Peyer's patch (tissue), 4 donors: ENCODE results near the gene IL23A. TPM values are rescaled to one million over a fixed set of nuclear protein-coding genes. Genes with fewer than 3 reads are reported as not detected.

Experiments used
- DNase-seq, 3 donors: peaks; one replicate each; pipeline ENCODE4 v3.0.0-alpha.2; 2017 to 2019
- H3K27ac ChIP-seq, 4 donors: fragments of 200-600 bp; sonication (generic); one replicate each; pipeline ENCODE4 v1.5.1; 2016 to 2019
- H3K27me3 ChIP-seq, 2 donors: fragments of 200-600 bp; sonication (generic); one replicate each; pipeline ENCODE4 v1.5.1; 2019
- H3K36me3 ChIP-seq, 3 donors: fragments of 200-600 bp; sonication (generic); one replicate each; pipeline ENCODE4 v1.5.1; 2016 to 2019
- H3K4me1 ChIP-seq, 4 donors: fragments of 200-600 bp; sonication (generic); one replicate each; pipeline ENCODE4 v1.5.1; 2016 to 2019
- H3K4me3 ChIP-seq, 4 donors: fragments of 200-600 bp; sonication (generic); 1 replicate in 3 of 4; 2 replicates in 1 of 4; pipeline ENCODE4 v1.5.1; 2016 to 2019; ENCODE audit warnings: mild to moderate bottlenecking in 1 of 4
- H3K9me3 ChIP-seq, 4 donors: fragments of 200-600 bp; sonication (generic); one replicate each; pipeline ENCODE4 v1.5.1; 2016 to 2019; ENCODE audit warnings: mild to moderate bottlenecking in 1 of 4
- POLR2A ChIP-seq, 2 donors: fragments of 450-650 bp; IDR thresholded peaks; one replicate each; pipeline ENCODE4 v1.5.1; 2017; ENCODE audit warnings: antibody characterized with exemption in 2 of 2, mild to moderate bottlenecking in 2 of 2, moderate library complexity in 2 of 2
- total RNA-seq, 4 donors: library from RNA; depleted of rRNA; stranded (reverse); fragments of >200 nt; gene quantifications; one replicate each; pipeline ENCODE4 v1.1.0, GENCODE V29; 2016
- TF ChIP-seq, protein P1 (sequence below), 6 experiments: fragments of 450-650 bp in 4 of 6; fragments of 200-600 bp in 2 of 6; sonication (generic) in 1 of 6; IDR thresholded peaks; one replicate each; pipeline ENCODE4 v1.5.1; 2017 to 2019; ENCODE audit warnings: antibody characterized with exemption in 6 of 6, mild to moderate bottlenecking in 3 of 6, moderate library complexity in 1 of 6

The IL23A gene, protein sequence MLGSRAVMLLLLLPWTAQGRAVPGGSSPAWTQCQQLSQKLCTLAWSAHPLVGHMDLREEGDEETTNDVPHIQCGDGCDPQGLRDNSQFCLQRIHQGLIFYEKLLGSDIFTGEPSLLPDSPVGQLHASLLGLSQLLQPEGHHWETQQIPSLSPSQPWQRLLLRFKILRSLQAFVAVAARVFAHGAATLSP
- 1 to 10 TPM in 2 of 4 donors, not detected in 2; 3.1 to 5.8 TPM for total RNA-seq

GRCh38 chr12:56338308-56339157 lies at the start of gene IL23A:
IL23A (plus strand) TSS chr12:56338884; CDS start chr12:56339045, 161 bp downstream.
- Histone ChIP-seq H3K27ac (peak within 1 kb of the TSS; percentile 40 to 75 (median 72)), H3K9me3 (no peaks in the 10 kb centered on the region), H3K27me3 (no peaks in the 10 kb centered on the region), H3K4me3 (peak within 1 kb of the TSS in 3 of 4 donors; percentile 2 to 26 (median 10)), H3K36me3 (peaks cover 0 to 14% (median 0%) of the 10 kb centered on the region in 3 donors), H3K4me1 (no peaks in the 10 kb centered on the region)
- TF ChIP-seq, protein P1, sequence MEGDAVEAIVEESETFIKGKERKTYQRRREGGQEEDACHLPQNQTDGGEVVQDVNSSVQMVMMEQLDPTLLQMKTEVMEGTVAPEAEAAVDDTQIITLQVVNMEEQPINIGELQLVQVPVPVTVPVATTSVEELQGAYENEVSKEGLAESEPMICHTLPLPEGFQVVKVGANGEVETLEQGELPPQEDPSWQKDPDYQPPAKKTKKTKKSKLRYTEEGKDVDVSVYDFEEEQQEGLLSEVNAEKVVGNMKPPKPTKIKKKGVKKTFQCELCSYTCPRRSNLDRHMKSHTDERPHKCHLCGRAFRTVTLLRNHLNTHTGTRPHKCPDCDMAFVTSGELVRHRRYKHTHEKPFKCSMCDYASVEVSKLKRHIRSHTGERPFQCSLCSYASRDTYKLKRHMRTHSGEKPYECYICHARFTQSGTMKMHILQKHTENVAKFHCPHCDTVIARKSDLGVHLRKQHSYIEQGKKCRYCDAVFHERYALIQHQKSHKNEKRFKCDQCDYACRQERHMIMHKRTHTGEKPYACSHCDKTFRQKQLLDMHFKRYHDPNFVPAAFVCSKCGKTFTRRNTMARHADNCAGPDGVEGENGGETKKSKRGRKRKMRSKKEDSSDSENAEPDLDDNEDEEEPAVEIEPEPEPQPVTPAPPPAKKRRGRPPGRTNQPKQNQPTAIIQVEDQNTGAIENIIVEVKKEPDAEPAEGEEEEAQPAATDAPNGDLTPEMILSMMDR (IDR thresholded peaks at IDR 0.05) = no peak
- no peak for TF ChIP-seq POLR2A (IDR thresholded peaks at IDR 0.05)
- DNase-seq = peak in 2 of 3 donors; percentile 75

DNA sequence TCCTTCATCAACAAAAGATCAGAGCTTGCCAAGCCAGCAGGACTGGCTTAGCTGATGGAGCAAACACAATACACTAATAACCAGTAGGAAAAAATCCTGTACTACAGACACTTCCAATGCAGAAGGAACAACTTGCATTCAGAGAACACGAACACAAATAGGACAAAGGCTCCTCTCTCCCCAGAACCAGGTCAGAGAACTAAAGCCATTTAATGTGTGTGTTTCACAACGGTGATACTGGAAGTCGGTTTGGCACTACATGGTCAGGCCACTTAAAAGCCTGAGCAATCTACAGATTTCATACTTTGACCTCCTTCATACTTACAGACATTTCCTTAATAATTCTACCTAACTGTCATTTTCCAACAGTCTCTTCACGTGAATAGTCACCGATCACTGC lies 44.9 kb upstream of the IL23A start:
- H3K4me3 ChIP-seq = no peak overlapping the region
- H3K9me3 ChIP-seq = no peaks in the 10 kb centered on the region
- TF ChIP-seq, protein P1 (IDR thresholded peaks at IDR 0.05) = no peak
- no peak for TF ChIP-seq POLR2A (IDR thresholded peaks at IDR 0.05)
- DNase-seq = no peak
- H3K27ac ChIP-seq = peak overlapping the region in 1 of 4 donors; percentile 60
- peaks cover 0 to 60% (median 0%) of the 10 kb centered on the region in 3 donors for H3K36me3 ChIP-seq
- peaks cover 3 to 43% (median 10%) of the 10 kb centered on the region in 4 donors for H3K4me1 ChIP-seq
- H3K27me3 ChIP-seq = no peaks in the 10 kb centered on the region

- no peak for TF ChIP-seq POLR2A (IDR thresholded peaks at IDR 0.05)
- TF ChIP-seq, protein P1 (IDR thresholded peaks at IDR 0.05) = no peak
- peaks cover 3 to 57% (median 17%) of the 10 kb centered on the region in 4 donors for H3K4me1 ChIP-seq
Measured at GRCh38 chr12:56296295-56296694, 42.4 kb upstream of the IL23A start.

DNA sequence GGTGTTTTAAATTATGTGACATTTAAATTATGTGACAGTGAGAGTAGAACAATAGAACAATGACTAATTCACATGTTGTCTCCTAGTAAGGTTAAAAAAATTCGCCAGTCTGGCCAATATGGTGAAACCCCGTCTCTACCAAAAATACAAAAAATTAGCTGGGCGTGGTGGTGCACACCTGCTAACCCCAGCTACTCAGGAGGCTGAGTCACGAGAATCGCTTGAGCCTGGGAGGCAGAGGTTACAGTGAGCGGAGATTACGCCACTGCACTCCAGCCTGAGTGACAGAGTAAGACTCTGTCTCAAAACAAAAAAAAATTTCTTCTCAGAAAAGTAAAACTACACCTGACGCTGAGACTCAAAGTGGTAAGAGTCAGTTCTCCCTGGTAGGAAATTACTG lies 41.3 kb upstream of the IL23A start:
- no peaks in the 10 kb centered on the region for H3K27me3 ChIP-seq
- no peak overlapping the region for H3K4me3 ChIP-seq
- DNase-seq = no peak
- TF ChIP-seq, protein P1 (IDR thresholded peaks at IDR 0.05) = no peak
- TF ChIP-seq POLR2A (IDR thresholded peaks at IDR 0.05) = no peak
- no peak overlapping the region for H3K27ac ChIP-seq
- peaks cover 0 to 27% (median 0%) of the 10 kb centered on the region in 3 donors for H3K36me3 ChIP-seq
- H3K9me3 ChIP-seq = no peaks in the 10 kb centered on the region
- peaks cover 3 to 58% (median 15%) of the 10 kb centered on the region in 4 donors for H3K4me1 ChIP-seq

More at GRCh38 chr12:56296295-56296694, 42.4 kb upstream of the IL23A start:
- Histone ChIP-seq H3K9me3 (no peaks in the 10 kb centered on the region), H3K4me3 (no peak overlapping the region), H3K27me3 (no peaks in the 10 kb centered on the region), H3K36me3 (peaks cover 0 to 37% (median 0%) of the 10 kb centered on the region in 3 donors), H3K27ac (no peak overlapping the region)
- DNase-seq = no peak

DNA sequence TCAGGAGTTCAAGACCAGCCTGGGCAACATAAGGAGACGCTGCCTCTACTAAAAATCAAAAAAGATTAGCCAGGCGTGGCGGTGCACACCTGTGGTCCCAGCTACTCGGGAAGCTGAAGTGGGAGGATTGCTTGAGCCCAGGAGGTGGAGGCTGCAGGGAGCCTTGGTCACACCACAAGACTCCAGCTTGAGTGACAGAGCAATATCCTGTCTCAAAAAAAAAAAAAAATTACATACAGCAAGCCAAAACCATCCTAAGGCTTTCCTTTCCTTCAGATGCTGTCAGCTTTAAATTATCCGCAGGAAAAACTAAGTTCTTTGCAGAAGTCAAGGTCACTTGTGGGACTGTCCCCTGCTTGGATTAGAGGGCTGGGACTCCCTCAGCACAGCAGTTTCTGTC lies 39.9 kb upstream of the IL23A start:
- Histone ChIP-seq H3K27me3 (no peaks in the 10 kb centered on the region), H3K4me3 (peak overlapping the region; percentile 67 to 93 (median 78)), H3K4me1 (peaks cover 0 to 51% (median 15%) of the 10 kb centered on the region in 4 donors), H3K36me3 (peaks cover 0 to 24% (median 0%) of the 10 kb centered on the region in 3 donors), H3K9me3 (no peaks in the 10 kb centered on the region), H3K27ac (peak overlapping the region; percentile 89 to 98 (median 92))
- TF ChIP-seq, protein P1 (IDR thresholded peaks at IDR 0.05) = no peak
- no peak for TF ChIP-seq POLR2A (IDR thresholded peaks at IDR 0.05)
- DNase-seq = no peak
